Putamen (tissue), 1 donor: ENCODE data around the gene ATP1A2.
A peak's percentile ranks its signal among the peaks of the same experiment; 100 is the strongest.
"Not testable (repeated sequence)": the region's sequence is repeated elsewhere in the genome, so short reads cannot be mapped to it uniquely, and the experiment has no call there.

Experiments
- DNase-seq: peaks from one replicate; pipeline ENCODE4 v3.0.0-alpha.2; 2016; ENCODE audit warnings: low spot score

Gene ATP1A2

GRCh38 chr1:160101037-160101716 is 14.4 kb upstream of the ATP1A2 start:
- DNase-seq = peak; percentile 94

- DNase-seq = no peak
Observed at GRCh38 chr1:160101717-160102522, 13.6 kb upstream of the ATP1A2 start.

- peak; percentile 68 for DNase-seq
Observed at GRCh38 chr1:160103658-160104408, 11.7 kb upstream of the ATP1A2 start.

GRCh38 chr1:160104486-160104885 is 11.1 kb upstream of the ATP1A2 start:
- DNase-seq = no peak

- DNase-seq = no peak
Observed at GRCh38 chr1:160105155-160105554, 10.4 kb upstream of the ATP1A2 start.

- no peak for DNase-seq
Observed at GRCh38 chr1:160107512-160107911, 8.0 kb upstream of the ATP1A2 start.

GRCh38 chr1:160108888-160109662 is 6.5 kb upstream of the ATP1A2 start:
- no peak for DNase-seq

GRCh38 chr1:160109686-160110085 is 5.9 kb upstream of the ATP1A2 start:
- DNase-seq = no peak

GRCh38 chr1:160111462-160111861 is 4.1 kb upstream of the ATP1A2 start:
- DNase-seq = not testable (repeated sequence)

GRCh38 chr1:160112357-160112756 is 3.2 kb upstream of the ATP1A2 start:
- DNase-seq = no peak

GRCh38 chr1:160113407-160113806 is 2.2 kb upstream of the ATP1A2 start:
- no peak for DNase-seq

GRCh38 chr1:160114085-160114484 is 1.5 kb upstream of the ATP1A2 start:
- DNase-seq = no peak

GRCh38 chr1:160116283-160117147 is 956 bp downstream of the ATP1A2 start:
- DNase-seq = no peak

- DNase-seq = no peak
Observed at GRCh38 chr1:160117300-160117699, 1.7 kb downstream of the ATP1A2 start.

GRCh38 chr1:160117709-160118183 is 2.2 kb downstream of the ATP1A2 start:
- peak; percentile 82 for DNase-seq

GRCh38 chr1:160118928-160119327 is 3.4 kb downstream of the ATP1A2 start:
- no peak for DNase-seq

GRCh38 chr1:160120797-160121196 is 5.2 kb downstream of the ATP1A2 start:
- DNase-seq = no peak

GRCh38 chr1:160121388-160121787 is 5.8 kb downstream of the ATP1A2 start:
- no peak for DNase-seq

- no peak for DNase-seq
Observed at GRCh38 chr1:160122978-160123495, 7.5 kb downstream of the ATP1A2 start.

- no peak for DNase-seq
Observed at GRCh38 chr1:160123726-160124125, 8.2 kb downstream of the ATP1A2 start.
